Measurements from ENCODE around the gene APBA2.

The APBA2 gene

DNA sequence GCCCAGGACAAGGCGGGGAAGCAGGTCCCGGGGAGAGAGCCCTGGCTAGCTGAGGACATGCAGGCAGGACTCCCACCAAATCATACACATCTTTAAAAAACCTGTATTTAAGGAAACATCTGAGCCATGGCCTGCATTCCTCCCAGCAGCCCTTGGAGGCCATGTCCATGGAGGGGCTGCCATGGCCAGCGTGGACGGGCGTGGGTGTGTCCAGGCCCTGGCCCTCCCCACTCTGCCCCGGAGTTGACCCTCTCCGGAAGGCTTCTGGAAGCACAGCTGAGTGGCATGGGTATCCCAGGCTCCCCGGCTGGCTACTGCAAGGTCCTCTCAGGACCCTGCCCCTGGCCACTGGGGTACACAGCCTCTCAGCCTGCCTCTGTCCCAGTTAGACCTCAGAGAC lies 234.1 kb downstream of the APBA2 start:
- no peak for DNase-seq (ENCODE audit: low spot score)

DNA sequence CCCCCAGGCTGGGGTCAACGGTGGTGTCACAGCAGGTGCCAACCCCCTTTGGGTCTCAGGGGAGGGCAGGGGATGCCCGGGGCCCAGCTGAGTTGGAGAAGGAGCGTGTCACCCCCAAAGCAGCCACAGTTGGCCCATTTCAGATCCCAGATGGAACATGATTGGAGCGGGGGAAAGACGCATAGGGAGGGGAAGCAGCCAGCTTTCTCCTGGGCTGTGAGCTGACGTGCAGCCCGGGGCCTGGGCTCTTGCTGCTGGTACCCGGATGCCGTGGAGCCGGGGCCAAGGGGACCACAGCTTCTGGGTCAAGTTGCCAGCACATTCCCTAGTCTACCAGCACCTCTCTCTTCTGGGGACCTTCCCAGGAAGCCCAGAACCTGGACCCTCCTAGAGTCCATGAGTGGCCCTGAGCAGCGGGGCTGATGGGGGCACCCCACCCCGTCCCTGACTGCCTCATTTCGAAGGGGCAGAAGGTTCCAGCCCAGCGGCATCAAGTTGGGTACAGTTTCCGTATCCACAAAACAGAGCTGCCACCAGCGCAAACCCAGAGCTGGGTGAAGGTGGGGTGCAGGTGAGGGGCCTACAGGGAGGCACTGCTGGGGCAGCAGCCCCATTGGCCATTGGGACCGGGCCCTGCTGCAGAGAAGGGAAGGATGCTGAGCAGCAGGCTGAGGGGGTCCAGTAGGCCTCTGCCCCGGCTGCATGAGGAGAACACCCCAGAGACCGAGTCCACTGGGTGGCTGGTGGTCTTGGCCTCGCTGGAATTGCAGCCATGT lies 235.0 kb downstream of the APBA2 start:
- DNase-seq (ENCODE audit: low spot score): no peak

DNA sequence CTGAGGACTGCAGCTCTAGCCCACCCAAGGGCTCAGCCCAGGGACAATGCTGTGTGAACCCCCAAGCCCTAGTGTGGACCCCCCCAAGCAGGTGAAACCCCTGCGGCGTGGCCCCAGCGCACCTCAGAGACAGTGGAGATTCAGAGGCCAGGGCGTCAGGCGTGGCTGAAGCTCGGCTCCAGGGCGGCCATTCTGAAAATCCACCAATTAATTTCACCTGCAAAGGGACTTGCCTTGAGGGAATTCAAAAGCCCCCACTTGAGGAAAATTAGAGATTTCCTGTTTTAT lies 235.5 kb downstream of the APBA2 start:
- DNase-seq (ENCODE audit: low spot score): no peak

DNA sequence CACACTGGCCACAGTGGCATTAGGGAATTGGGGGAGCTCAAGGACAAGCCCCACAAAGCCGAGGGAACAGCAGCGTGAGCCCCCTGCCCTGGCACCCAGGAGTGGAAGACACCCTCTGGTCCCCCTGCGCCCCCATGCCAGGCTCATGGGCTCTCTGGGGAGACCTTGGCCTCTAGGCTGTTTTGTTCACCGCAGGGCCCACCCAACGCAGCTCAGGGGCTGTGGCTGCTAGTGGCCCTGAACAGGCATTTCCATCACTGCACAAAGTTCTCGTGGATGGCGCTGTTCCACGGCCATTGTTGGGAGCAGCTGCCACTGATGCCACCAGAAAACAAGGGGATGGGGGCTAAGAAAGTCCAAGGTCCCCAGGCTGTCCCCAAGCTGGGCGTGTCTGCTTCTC lies 236.1 kb downstream of the APBA2 start:
- DNase-seq (ENCODE audit: low spot score): no peak

DNA sequence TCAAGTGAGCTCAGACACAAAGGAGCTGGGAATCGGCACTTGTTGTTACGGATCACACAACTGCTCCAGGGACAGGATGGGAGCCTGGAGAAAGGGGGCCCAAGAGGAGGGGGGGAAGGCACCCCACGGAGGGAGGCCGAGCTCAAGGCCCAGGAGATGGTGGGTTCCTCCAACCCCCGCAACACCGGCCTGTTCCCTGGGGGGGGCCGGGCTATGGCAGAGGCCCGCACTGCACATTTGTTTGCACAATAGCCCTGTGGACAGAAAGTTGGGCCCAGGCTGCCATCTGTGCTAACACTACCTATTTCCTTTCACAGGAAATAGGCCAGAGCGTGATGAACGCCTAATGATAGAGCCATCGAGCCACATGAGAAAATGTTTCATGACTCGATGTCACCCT lies 236.7 kb downstream of the APBA2 start:
- DNase-seq (ENCODE audit: low spot score): no peak

DNA sequence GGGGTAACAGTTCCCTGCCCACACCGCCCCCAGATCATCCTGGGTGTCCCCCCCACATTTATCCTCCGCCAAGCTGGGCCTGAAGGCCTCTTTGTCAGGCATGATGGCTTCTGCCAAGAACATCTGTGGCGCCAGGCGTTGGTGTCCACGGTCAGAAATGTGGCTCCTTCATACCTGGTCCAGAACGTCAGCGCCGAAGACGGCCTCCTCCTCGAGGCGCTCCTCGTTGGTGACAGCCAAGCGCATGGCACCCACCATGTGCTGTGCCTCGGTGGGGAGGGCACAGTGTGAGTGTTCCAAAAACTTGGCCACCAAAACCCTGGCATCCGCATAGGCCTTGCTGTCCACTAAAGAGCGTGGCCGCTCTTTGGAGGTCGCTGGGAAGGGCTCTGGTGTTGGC lies 237.4 kb downstream of the APBA2 start:
- no peak for DNase-seq (ENCODE audit: low spot score)

DNA sequence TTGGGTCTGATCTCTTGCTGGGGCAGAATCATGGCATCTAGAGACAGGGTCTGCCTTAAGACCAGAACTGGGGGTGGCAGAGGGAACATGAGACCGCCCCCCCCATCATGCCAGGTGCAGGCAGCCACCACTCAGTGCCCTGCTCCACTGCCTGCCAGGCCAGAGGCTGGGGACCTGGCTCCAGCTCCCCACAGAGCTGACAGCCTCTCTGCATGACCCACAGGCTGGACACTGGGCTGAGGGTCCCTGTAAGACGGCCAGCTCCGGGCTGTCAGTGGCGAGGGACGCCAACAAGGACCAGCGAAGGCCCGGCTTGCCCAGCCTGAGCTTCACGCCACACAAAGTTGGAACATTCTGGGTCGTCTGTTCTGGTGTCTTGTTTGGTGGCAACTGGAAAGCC lies 238.2 kb downstream of the APBA2 start:
- no peak for DNase-seq (ENCODE audit: low spot score)

DNA sequence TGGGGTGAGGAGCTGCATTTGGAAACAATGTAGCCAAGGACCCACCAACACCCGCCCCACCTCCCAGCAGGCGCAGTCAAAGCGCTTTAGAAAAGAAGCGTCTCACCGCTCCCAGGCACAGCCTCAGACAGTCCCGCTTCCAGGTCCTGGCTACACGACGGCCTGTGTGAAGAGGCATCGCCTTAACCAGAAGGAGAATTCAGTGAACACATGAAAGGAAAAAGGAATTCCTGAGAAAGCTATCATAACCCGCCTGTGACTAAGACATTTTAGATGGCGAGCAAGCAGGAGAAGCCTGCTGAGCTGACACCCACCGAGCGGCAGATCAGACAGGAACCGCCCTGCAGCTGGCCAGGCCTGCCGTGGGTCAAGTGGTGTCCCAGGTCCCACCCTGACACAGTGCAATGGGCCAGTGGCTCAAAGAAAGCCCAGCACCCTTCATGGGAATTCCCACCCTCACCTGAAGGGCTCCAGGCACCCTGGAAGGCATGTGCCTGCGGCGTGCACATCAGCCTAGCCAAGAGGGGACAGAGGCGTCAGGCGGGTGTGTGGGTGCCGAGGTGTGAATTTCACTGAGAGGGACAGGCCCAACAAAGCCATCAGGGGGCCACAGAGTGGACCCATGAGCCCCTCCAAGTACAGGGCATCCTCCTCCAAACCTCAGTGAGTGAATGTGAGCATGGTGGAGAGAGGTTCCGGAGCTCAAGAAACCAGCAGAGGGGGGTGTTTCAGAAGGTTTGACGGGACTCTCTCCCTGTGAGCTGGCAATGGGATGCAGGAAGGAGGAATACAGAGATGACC lies 239.0 kb downstream of the APBA2 start:
- no peak for DNase-seq (ENCODE audit: low spot score)

DNA sequence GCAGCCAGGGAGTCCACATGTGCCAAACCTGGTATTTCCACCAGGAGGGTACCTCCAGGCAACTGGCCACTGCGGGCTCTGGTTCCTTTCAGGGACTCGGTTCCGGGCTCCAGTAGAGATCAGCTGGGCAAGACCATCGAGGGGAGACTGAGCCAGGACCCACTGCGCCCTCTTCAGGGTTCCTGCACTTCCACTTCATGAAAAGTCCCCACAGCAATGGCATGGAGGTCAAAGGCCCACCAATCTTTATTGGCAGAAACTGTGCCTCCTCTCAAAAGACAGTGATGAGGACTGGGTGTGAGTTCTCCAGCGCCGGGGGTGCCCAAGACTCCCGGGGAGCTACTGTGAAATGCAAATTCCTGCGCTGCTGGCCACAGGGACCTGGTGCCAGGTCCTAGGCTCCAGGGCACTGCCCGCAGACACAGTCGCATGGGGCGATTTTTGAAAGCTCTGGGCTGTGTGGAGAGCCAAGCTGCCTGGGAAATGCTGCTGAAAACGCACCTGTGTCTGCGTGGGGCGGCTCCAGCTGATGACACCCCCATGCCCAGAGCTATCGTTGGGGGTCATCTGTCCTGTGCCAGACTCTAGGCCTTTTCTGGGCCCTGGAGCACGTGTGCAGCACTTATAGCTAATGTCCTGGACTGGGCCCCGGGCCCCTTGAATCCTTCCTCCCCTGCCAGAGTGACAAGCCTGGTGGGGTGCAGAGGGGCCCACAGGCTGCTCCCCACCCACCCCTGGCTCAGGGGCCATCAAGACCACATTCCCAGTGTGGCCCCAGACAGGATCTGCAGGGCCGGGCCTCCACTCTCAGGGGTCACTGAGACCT lies 239.8 kb downstream of the APBA2 start:
- DNase-seq (ENCODE audit: low spot score): no peak

DNA sequence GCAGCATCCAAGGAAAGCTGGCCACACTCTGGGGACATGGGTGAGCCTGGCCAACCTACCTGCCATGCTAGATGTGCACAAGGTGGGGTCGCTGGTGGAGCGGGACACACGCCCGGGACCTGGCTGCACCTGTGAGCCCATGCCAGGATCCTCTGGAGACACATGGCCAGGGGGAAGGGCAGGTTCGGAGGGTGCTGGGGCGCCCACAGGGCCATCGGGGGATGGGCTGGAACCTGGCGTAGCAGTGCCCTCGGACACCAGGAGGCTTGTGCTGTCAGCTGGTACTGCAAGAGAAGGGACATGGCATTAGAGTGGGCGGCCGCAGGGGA lies 240.4 kb downstream of the APBA2 start:
- DNase-seq (ENCODE audit: low spot score): no peak

DNA sequence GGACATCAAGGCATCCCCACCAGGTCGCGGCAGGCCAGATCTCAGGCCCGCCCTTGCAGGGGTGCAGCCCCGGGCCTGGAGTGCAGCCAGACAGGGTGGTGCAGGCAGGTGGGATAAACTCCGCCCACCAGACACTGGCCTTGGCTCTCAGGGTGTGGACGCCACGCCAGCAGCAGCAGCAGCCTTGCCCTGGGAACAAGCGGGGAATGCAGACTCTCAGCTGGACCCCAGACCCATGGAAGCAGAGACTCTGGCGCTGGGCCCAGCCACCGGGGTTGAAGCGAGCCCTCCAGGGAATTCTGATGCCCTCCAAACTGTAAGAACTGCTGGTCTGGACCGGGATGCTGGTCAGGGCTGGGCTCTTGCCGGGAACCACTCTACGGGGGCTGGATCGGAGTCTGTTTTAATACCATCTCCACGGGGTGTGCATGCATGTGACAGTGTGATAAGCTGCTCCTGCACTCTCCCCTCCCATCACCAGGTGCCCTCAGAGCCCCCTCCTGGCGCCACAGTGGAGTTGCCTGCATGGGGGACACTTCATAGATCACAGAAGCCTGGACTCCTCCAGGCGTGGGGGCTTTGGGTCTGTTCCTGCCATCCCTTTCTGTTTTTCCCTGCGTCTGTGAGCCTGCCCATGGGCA lies 241.2 kb downstream of the APBA2 start:
- no peak for DNase-seq (ENCODE audit: low spot score)

DNA sequence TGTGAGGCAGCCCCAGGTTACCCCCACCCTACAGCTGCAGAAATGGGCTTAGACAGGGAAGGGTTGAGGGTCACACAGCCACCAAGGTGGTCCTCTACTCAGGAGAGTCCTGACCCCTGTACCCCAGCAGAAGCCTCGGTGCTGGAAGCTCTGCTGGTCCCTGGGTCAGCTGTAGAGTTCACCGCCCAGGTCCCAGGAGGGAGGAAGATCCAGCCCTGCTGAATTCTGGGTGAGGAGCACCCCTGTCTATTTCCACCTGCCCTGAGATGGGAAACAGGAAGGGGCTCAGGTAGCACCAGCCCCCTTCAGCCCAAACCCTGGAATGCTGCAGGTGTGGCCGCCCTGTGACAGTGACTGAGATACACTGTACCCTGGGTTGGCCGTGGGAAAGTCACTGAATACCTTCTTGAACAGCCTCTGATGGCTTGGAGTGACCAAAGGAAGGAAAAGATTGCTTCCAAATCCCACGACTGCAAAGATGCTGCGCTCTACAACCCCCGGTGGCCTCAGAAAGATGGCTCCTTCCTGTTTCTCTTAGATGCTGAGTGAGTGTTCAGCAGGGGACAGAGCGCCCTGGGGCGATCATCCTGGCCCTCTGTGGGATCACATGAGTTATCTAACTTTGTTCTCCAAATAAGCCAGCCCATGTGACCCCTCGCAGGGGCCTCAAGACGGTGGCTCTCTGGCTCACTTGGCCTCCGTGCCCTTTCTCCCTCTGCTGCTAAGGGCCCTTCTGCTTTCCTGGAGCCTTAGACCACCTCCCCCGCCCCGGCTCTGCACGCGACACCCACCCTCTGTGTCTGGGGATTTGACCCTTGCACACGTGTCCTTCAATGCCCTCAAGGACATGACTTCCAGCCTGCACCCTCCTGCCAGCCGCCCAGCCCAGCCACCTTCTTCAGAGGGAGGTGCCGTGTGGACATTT lies 242.0 kb downstream of the APBA2 start:
- no peak for DNase-seq (ENCODE audit: low spot score)

DNA sequence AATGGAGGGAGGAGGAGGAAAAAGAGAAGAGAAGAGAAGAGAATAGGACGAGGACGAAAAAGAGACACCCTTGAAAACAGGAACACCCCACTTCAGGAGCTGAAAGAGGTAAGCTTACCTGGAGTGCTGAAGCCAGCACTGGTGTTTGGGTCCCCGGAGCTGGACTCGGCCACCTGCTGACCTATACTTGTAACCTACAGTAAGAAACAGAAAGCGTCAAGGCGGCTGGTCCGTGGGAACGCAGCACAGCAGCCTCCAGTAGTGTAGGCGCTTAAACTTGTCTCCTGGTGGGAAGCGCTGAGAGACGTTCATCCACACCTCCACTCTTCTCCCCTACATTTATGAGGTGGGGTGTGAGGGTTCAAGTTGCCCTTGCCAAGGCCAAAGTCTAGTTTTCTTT lies 242.9 kb downstream of the APBA2 start:
- DNase-seq (ENCODE audit: low spot score): no peak

DNA sequence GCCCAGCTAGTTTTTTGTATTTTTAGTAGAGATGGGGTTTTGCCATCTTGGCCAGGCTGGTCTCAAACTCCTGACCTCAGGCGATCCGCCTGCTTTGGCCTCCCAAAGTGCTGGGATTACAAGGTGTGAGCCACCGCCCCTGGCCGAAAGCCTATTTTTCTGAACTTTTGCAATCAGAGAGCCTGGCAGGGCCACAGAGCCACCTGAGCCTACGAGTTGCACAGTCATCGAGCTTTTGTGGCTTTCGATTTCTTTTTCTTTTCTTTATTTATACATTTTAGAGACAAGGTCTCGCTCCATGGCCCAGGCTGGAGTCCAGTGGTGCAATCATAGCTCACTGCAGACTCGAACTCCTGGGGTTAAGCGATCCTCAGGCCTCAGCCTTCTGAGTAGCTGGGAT lies 243.4 kb downstream of the APBA2 start:
- DNase-seq (ENCODE audit: low spot score): no peak

DNA sequence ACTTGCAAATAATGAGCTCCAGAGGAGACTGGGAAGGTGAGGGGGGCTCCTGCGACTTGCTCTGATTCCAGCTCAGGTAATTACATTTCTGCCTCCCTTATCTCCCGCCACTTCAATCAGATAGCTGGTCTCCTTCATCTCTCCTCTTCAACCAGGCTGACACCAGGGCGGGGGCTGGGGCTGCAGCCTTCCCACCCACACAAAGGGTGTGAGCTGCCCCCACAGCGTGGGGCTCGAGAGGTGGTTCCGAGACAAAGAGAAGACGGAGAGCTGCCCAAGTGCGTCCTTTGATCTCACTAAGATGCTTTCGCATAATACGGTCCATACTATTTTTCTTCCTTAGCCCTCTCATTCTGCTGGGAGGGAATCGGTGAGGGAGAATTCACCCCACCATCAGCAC lies 244.2 kb downstream of the APBA2 start:
- no peak for DNase-seq (ENCODE audit: low spot score)

DNA sequence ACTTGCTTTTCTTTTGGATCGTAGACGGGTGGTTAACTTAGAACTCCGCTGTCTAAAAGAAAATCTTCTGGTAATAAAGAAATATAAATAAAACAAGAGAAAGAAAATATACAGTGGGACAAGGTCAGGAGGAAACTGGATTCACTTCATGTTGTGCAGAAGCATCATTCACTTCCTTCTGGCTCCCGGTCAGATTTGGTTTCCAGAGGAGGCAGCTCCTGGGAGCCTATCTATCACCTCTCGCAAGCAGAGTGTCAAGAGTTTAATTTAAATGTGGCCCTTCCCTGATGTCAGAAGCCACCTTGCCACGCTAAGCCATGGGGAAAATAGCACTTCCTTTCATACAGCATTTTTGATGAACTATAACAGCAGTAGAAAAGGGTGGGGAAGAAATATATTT lies 244.7 kb downstream of the APBA2 start:
- no peak for DNase-seq (ENCODE audit: low spot score)

DNA sequence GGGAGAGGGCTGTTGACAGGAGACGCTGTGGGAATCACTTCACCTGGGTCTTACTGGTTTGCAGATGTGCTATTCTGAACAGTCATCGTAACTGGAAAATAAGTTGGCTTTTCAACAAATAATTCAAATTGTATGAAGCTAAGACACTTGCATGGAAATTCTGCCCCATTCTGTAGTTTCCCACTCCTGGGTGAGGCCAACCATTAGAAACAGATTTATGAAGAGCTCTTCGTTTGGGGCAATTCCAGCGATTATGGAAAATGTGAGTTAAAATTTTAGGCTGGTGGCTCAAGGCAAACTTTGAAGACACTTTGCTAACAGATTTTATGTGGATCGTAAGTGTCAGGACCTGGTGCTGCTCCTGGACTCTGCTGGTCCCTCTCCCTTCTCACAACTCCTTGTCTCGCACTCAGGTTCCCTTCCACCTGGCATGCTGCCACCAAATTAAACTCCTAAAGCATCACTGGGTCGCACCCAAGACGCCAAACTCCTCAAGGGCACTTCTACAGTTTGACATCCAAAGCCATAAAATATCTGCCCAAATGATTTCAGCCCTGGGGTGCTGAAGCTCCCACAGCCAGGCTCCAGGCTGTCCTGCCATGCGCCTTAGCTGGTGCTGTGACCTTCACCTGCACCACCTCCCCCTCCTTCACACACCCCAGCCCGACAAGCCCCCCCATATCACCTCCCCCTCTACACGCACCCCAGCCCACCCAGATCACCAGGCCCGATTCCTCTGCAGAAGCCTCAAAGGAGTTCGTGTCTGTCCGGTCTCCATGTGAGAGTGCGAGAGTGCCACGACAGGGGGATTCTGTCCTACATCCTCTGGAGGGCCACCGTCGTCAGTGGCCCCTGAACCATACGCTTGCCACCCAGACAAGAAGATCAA lies 245.4 kb downstream of the APBA2 start:
- DNase-seq (ENCODE audit: low spot score): no peak

DNA sequence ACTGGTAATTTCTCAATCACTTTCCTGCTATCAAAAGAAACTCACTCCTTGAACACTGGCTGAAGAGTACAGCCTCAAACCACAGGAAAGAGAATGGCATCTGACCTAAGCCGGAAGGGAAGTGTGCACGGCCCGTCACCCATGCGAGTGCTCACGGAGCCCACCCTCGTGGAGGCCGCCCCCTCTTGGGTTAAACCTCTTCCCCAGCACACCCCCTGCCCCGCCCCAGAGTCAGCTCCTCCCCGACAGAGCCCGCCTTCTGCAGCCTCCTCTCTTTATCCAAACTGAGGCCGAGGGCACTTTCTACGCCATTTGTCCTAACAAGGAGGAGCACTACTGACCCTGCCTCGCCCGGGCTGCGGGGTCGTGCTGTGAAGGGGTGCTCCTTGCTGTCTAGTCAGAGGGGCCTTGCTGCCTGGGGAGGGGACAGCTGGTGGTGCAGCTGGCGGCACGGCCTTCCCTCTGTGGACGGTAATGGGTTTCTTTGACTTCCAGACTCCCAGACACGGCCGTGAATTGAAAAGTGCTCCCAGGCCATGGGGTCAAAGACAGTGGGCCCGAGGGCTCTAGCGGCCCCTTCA lies 246.2 kb downstream of the APBA2 start:
- no peak for DNase-seq (ENCODE audit: low spot score)

DNA sequence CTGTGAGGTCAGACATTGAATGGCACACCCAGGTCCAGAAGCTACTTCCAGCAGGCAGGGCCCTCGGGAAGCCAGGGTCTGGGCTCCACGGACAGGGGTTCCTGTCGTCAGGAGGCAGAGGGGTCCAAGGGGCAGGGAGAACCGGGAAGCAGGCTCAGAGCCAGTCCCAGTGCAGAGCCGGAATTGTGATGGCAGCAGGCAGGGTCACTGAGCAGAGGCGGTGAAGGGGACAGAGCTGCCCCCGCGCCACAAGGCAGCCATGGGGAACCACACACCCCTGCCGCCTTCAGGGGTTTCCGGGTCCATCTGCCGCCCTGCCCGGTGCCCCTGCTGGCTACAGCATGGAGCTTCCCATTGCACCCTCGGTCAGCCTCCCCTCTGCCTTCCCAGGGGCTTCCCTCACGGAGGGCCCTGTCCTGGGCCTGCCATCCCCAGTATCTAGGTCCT lies 247.0 kb downstream of the APBA2 start:
- DNase-seq (ENCODE audit: low spot score): no peak

DNA sequence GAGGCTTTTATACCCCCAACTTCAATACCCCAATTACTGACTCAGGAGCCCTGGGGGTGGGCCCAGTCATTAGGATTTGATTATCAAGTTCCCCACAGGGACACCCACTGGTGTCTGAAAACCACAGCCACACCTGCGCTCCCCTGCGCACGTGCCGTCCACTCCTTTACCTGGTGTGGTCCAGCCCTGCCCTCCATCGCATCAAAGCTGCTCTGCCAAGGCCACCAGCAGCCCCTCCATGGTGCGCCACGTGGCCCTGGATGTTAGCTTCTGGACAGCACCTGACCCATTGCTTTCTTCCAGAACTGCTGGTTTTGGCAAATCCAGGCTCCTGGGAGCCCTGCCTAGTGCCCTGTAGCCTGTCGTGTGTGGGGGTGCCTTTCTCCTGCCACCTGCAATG lies 247.5 kb downstream of the APBA2 start:
- no peak for DNase-seq (ENCODE audit: low spot score)

All from HuH-7.5 (cell line).